ENCODE results near the gene PABPC1L. TPM values are rescaled to one million over a fixed set of nuclear protein-coding genes. Genes with fewer than 3 reads are reported as not detected.

PABPC1L gene
- total RNA-seq, 1 experiment from 2014 or later: 102 TPM

GRCh38 chr20:44973053-44973452, 63.2 kb downstream of the PABPC1L start:
- no TSS peak for BruUV-seq (replicated peaks)
- DNase-seq (ENCODE audit: low read depth, low spot score) (no peak), ATAC-seq (no peak)
- CTCF ChIA-PET: no interaction called here
- Histone ChIP-seq H3K9me3 (ENCODE audit: control insufficient read depth, insufficient read depth, low read depth, low read length) (no peaks in the 10 kb centered on the region), H3K4me1 (ENCODE audit: control insufficient read depth, insufficient read depth, low read length) (peaks cover 15% of the 10 kb centered on the region; the same call in 1 of the 2 replicates), H3K4me3 (ENCODE audit: low read depth in 2 of 2, low read length in 2 of 2) (no peak overlapping the region), H3K27me3 (ENCODE audit: control insufficient read depth, insufficient read depth, low read length) (no peaks in the 10 kb centered on the region), H3K27ac (ENCODE audit: low read length) (no peak overlapping the region), H3K36me3 (ENCODE audit: control insufficient read depth, insufficient read depth, low read length) (peaks cover 25% of the 10 kb centered on the region)
- POLR2A ChIA-PET: no interaction called here
- TF ChIP-seq TCF7L2 (IDR thresholded peaks at IDR 0.05; ENCODE audit: low read depth, low read length) (no peak), POLR2AphosphoS5 (IDR thresholded peaks at IDR 0.05; ENCODE audit: low read depth, low read length) (no peak), REST (IDR thresholded peaks at IDR 0.05; ENCODE audit: insufficient read depth in 1 of 2, low read depth in 2 of 2, low read length in 1 of 2) (no peak)
- in situ Hi-C loops (cut with HindIII; ENCODE audit: low pct_unique_long_range_greater_than_20kb, low sequenced_read_pairs): no loop called here
- intact Hi-C loops (cut with micrococcal nuclease; ENCODE audit: unreplicated experiment): no loop called here

- Histone ChIP-seq H3K27ac (ENCODE audit: low read length) (no peak overlapping the region), H3K4me3 (ENCODE audit: low read depth in 2 of 2, low read length in 2 of 2) (no peak overlapping the region), H3K4me1 (ENCODE audit: control insufficient read depth, insufficient read depth, low read length) (no peaks in the 10 kb centered on the region), H3K27me3 (ENCODE audit: control insufficient read depth, insufficient read depth, low read length) (no peaks in the 10 kb centered on the region), H3K36me3 (ENCODE audit: control insufficient read depth, insufficient read depth, low read length) (peaks cover 31% of the 10 kb centered on the region), H3K9me3 (ENCODE audit: control insufficient read depth, insufficient read depth, low read depth, low read length) (no peaks in the 10 kb centered on the region)
- in situ Hi-C loops (cut with HindIII; ENCODE audit: low pct_unique_long_range_greater_than_20kb, low sequenced_read_pairs): no loop called here
- POLR2A ChIA-PET: no interaction called here
- DNase-seq (ENCODE audit: low read depth, low spot score) (no peak), ATAC-seq (no peak)
- TF ChIP-seq SIN3A (IDR thresholded peaks at IDR 0.05; ENCODE audit: borderline replicate concordance, insufficient read depth, low read depth, low read length): no peak
- TF ChIP-seq POLR2AphosphoS5 (IDR thresholded peaks at IDR 0.05; ENCODE audit: low read depth, low read length): no peak
- no peak for TF ChIP-seq TCF7L2 (IDR thresholded peaks at IDR 0.05; ENCODE audit: low read depth, low read length)
- no peak for TF ChIP-seq REST (IDR thresholded peaks at IDR 0.05; ENCODE audit: insufficient read depth in 1 of 2, low read depth in 2 of 2, low read length in 1 of 2)
- no peak for TF ChIP-seq CTCF (IDR thresholded peaks at IDR 0.05)
- intact Hi-C loops (cut with micrococcal nuclease; ENCODE audit: unreplicated experiment): no loop called here
- BruUV-seq (replicated peaks): no TSS peak
- CTCF ChIA-PET: no interaction called here
Measured at GRCh38 chr20:44976698-44977097, 66.8 kb downstream of the PABPC1L start.

Data from Panc1 (cell line).